OCI-LY1 (cell line): ENCODE results near the gene ZNF384.

Experiments
- CTCF ChIP-seq: fragments of 200-600 bp; sonication (generic), shearing (Covaris generic); IDR thresholded peaks from 2 replicates; pipeline ENCODE4 v1.5.1; 2017; ENCODE audit warnings: mild to moderate bottlenecking, antibody characterized with exemption, low read length, moderate library complexity, mixed read lengths
- EZH2 ChIP-seq: fragments of 200-600 bp; sonication (generic), shearing (Covaris generic); IDR thresholded peaks from 2 replicates; pipeline ENCODE4 v1.8.0; 2017; ENCODE audit warnings: borderline replicate concordance, mixed run types, mild to moderate bottlenecking, antibody characterized with exemption, low read length, moderate library complexity, mixed read lengths

GRCh38 chr12:6632026-6632983, 56.9 kb downstream of the ZNF384 start:
- TF ChIP-seq CTCF: no peak
- TF ChIP-seq EZH2: no peak
